NB4 (cell line): ENCODE measurements around the gene HP.

Source experiments
- CTCF ChIP-seq: IDR thresholded peaks from one replicate; pipeline ENCODE4 v1.5.1; 2012; ENCODE audit warnings: low read depth, low read length
- MAX ChIP-seq: IDR thresholded peaks from 2 replicates; pipeline ENCODE4 v1.6.1; 2011; ENCODE audit warnings: low read depth, low read length
- MYC ChIP-seq: IDR thresholded peaks from 2 replicates; pipeline ENCODE4 v1.6.1; 2011; ENCODE audit warnings: low read depth, low read length
- POLR2A ChIP-seq: IDR thresholded peaks from 2 replicates; pipeline ENCODE4 v1.6.1; 2011; ENCODE audit warnings: mild to moderate bottlenecking; ENCODE audit not compliant: insufficient read length; ENCODE audit errors: extremely low read depth

- TF ChIP-seq CTCF: no peak
- TF ChIP-seq MAX: no peak
- TF ChIP-seq POLR2A: no peak
- no peak for TF ChIP-seq MYC
Observed at GRCh38 chr16:72014675-72015074, 39.6 kb upstream of the HP start.
